ENCODE measurements around the gene ZNF3. TPM values are rescaled to one million over a fixed set of nuclear protein-coding genes. Genes with fewer than 3 reads are reported as not detected.
A peak's percentile ranks its signal among the peaks of the same experiment; 100 is the strongest.

Gene ZNF3
- total and polyA plus RNA-seq, 9 of the 15 experiments (the other 6 are each of a cell fraction or from before 2014, with no cell fraction given), result 30.0 to 64.9 (median 51.5) TPM

GRCh38 chr7:100101016-100101862 is 19.7 kb upstream of the ZNF3 start, which contains the start of the genes AP4M1 and MCM7 (continued):
- peak in 1 of 3 experiments; percentile 45; a peak in 1 of 6 replicates for TF ChIP-seq ZBTB11 (CRISPR knock-in tag; IDR thresholded peaks at IDR 0.05)
- TF ChIP-seq SP1 (CRISPR knock-in tag; IDR thresholded peaks at IDR 0.05), result peak; percentile 86
- TF ChIP-seq, protein P1, sequence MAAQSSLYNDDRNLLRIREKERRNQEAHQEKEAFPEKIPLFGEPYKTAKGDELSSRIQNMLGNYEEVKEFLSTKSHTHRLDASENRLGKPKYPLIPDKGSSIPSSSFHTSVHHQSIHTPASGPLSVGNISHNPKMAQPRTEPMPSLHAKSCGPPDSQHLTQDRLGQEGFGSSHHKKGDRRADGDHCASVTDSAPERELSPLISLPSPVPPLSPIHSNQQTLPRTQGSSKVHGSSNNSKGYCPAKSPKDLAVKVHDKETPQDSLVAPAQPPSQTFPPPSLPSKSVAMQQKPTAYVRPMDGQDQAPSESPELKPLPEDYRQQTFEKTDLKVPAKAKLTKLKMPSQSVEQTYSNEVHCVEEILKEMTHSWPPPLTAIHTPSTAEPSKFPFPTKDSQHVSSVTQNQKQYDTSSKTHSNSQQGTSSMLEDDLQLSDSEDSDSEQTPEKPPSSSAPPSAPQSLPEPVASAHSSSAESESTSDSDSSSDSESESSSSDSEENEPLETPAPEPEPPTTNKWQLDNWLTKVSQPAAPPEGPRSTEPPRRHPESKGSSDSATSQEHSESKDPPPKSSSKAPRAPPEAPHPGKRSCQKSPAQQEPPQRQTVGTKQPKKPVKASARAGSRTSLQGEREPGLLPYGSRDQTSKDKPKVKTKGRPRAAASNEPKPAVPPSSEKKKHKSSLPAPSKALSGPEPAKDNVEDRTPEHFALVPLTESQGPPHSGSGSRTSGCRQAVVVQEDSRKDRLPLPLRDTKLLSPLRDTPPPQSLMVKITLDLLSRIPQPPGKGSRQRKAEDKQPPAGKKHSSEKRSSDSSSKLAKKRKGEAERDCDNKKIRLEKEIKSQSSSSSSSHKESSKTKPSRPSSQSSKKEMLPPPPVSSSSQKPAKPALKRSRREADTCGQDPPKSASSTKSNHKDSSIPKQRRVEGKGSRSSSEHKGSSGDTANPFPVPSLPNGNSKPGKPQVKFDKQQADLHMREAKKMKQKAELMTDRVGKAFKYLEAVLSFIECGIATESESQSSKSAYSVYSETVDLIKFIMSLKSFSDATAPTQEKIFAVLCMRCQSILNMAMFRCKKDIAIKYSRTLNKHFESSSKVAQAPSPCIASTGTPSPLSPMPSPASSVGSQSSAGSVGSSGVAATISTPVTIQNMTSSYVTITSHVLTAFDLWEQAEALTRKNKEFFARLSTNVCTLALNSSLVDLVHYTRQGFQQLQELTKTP (IDR thresholded peaks at IDR 0.05; ENCODE audit: low read depth in 1 of 2, partially characterized antibody in 2 of 2), result no peak
- peak; percentile 23; the same call in 1 of the 2 replicates for TF ChIP-seq ZBTB26 (CRISPR knock-in tag; IDR thresholded peaks at IDR 0.05)
- TF ChIP-seq CCAR2 (IDR thresholded peaks at IDR 0.05; ENCODE audit: low read depth, low read length), result no peak
- no peak for TF ChIP-seq RERE (CRISPR knock-in tag; IDR thresholded peaks at IDR 0.05; ENCODE audit: borderline replicate concordance)
- TF ChIP-seq ZBED1 (IDR thresholded peaks at IDR 0.05), result no peak; the same call in 1 of the 2 replicates
